Measurements from ENCODE around the gene LRP8.

LRP8 gene

GRCh38 chr1:53272349-53272748 is 55.5 kb downstream of the LRP8 start:
- Histone ChIP-seq H3K27ac (no peak overlapping the region), H3K27me3 (no peaks in the 10 kb centered on the region), H3K36me3 (peaks cover 0 to 5% (median 0%) of the 10 kb centered on the region in 3 donors), H3K4me1 (no peaks in the 10 kb centered on the region), H3K4me3 (no peak overlapping the region), H3K9me3 (no peaks in the 10 kb centered on the region)
- intact Hi-C loops (cut with DNase I; ENCODE audit: low total_unique reads): no loop called here
- DNase-seq: peak in 1 of 2 donors; percentile 39
- TF ChIP-seq CTCF (IDR thresholded peaks at IDR 0.05): no peak

- H3K4me1 ChIP-seq: no peaks in the 10 kb centered on the region
- H3K36me3 ChIP-seq: peaks cover 0 to 5% (median 0%) of the 10 kb centered on the region in 3 donors
- H3K4me3 ChIP-seq: no peak overlapping the region
- no peak for TF ChIP-seq CTCF (IDR thresholded peaks at IDR 0.05)
- intact Hi-C loops (cut with DNase I; ENCODE audit: low total_unique reads): no loop called here
- peak in 1 of 2 donors; percentile 28 for DNase-seq
- H3K27me3 ChIP-seq: no peaks in the 10 kb centered on the region
- no peaks in the 10 kb centered on the region for H3K9me3 ChIP-seq
- no peak overlapping the region for H3K27ac ChIP-seq
Measured at GRCh38 chr1:53271446-53272090, 56.3 kb downstream of the LRP8 start.

GRCh38 chr1:53270873-53271272 is 57.0 kb downstream of the LRP8 start:
- H3K9me3 ChIP-seq: no peaks in the 10 kb centered on the region
- no peaks in the 10 kb centered on the region for H3K27me3 ChIP-seq
- H3K27ac ChIP-seq: no peak overlapping the region
- H3K4me3 ChIP-seq: no peak overlapping the region
- intact Hi-C loops (cut with DNase I; ENCODE audit: low total_unique reads): no loop called here
- peaks cover 0 to 9% (median 0%) of the 10 kb centered on the region in 3 donors for H3K36me3 ChIP-seq
- DNase-seq: no peak
- H3K4me1 ChIP-seq: no peaks in the 10 kb centered on the region
- TF ChIP-seq CTCF (IDR thresholded peaks at IDR 0.05): no peak

- H3K27me3 ChIP-seq: no peaks in the 10 kb centered on the region
Measured at GRCh38 chr1:53270107-53270506, 57.8 kb downstream of the LRP8 start.

GRCh38 chr1:53267761-53268160 is 60.1 kb downstream of the LRP8 start:
- no peak overlapping the region for H3K27ac ChIP-seq
- no peak for TF ChIP-seq CTCF (IDR thresholded peaks at IDR 0.05)
- H3K4me3 ChIP-seq: no peak overlapping the region
- peaks cover 0 to 36% (median 4%) of the 10 kb centered on the region in 3 donors for H3K36me3 ChIP-seq
- H3K4me1 ChIP-seq: no peaks in the 10 kb centered on the region
- no peaks in the 10 kb centered on the region for H3K9me3 ChIP-seq
- intact Hi-C loops (cut with DNase I; ENCODE audit: low total_unique reads): no loop called here
- H3K27me3 ChIP-seq: no peaks in the 10 kb centered on the region
- DNase-seq: no peak

More at GRCh38 chr1:53270107-53270506, 57.8 kb downstream of the LRP8 start:
- Histone ChIP-seq H3K4me1 (no peaks in the 10 kb centered on the region), H3K9me3 (no peaks in the 10 kb centered on the region), H3K36me3 (peaks cover 0 to 17% (median 0%) of the 10 kb centered on the region in 3 donors), H3K27ac (no peak overlapping the region), H3K4me3 (no peak overlapping the region)
- DNase-seq: no peak
- intact Hi-C loops (cut with DNase I; ENCODE audit: low total_unique reads): no loop called here
- TF ChIP-seq CTCF (IDR thresholded peaks at IDR 0.05): no peak

All from tibial artery (tissue), 4 donors.